CD4-positive, alpha-beta T cell (primary cell): ENCODE measurements around the gene ARAP2. TPM values are rescaled to one million over a fixed set of nuclear protein-coding genes. Genes with fewer than 3 reads are reported as not detected.

Experiments used
- ATAC-seq: fragments of 200-7000 bp; cut with Tn5 transposase; one replicate; pipeline ENCODE4 v1.10.0; 2022; ENCODE audit warnings: mild to moderate bottlenecking; ENCODE audit not compliant: poor library complexity
- CTCF ChIA-PET: fragments of 350-600 bp; sonication (Branson Sonifier 250); formaldehyde crosslinking; loops from one replicate; lab custom pipeline; 2021; ENCODE audit warnings: antibody characterized with exemption, inconsistent platforms; lab: Charles Lee
- POLR2A ChIA-PET: fragments of 350-600 bp; sonication (Branson Sonifier 250); formaldehyde crosslinking; loops from one replicate; lab custom pipeline; 2021; ENCODE audit warnings: antibody characterized with exemption, inconsistent platforms; lab: Charles Lee
- DNase-seq, 14 experiments: peaks; one replicate each; pipeline ENCODE4 v3.0.0-alpha.2; 2013 to 2020; ENCODE audit warnings: mixed read lengths in 2 of 14
- H3K27ac ChIP-seq, 2 donors: one replicate each; pipeline versions ENCODE4 v1.5.1 to v1.7.0; 2013; ENCODE audit warnings: low read length in 2 of 2, low read depth in 1 of 2, mild to moderate bottlenecking in 1 of 2
- H3K27me3 ChIP-seq, 2 experiments: 1 replicate in 1 of 2; 2 replicates in 1 of 2; pipeline versions ENCODE4 v1.6.1 to v1.7.0; 2013; ENCODE audit warnings: low read length in 2 of 2, control low read depth in 1 of 2, mild to moderate bottlenecking in 1 of 2, moderate library complexity in 1 of 2; ENCODE audit not compliant: insufficient read depth in 2 of 2, control insufficient read depth in 1 of 2
- H3K36me3 ChIP-seq: one replicate; pipeline ENCODE4 v1.6.1; 2013; ENCODE audit warnings: low read length, control low read depth; ENCODE audit not compliant: insufficient read depth
- H3K4me1 ChIP-seq: one replicate; pipeline ENCODE4 v1.6.1; 2013; ENCODE audit warnings: low read length, control low read depth; ENCODE audit not compliant: insufficient read depth
- H3K4me3 ChIP-seq: one replicate; pipeline ENCODE4 v1.5.1; 2013; ENCODE audit warnings: mild to moderate bottlenecking, low read length, moderate library complexity
- H3K9me3 ChIP-seq, 2 experiments: 1 replicate in 1 of 2; 2 replicates in 1 of 2; pipeline versions ENCODE4 v1.6.1 to v1.7.0; 2013; ENCODE audit warnings: low read length in 2 of 2, mild to moderate bottlenecking in 2 of 2, control low read depth in 1 of 2, moderate library complexity in 1 of 2; ENCODE audit not compliant: control insufficient read depth in 1 of 2, insufficient read depth in 1 of 2
- H3K27ac Mint-ChIP-seq: one replicate; pipeline ENCODE4 v1.8.0; 2020; ENCODE audit warnings: mixed read lengths
- H3K27me3 Mint-ChIP-seq: one replicate; pipeline ENCODE4 v1.8.0; 2021; ENCODE audit warnings: mixed read lengths
- H3K36me3 Mint-ChIP-seq: one replicate; pipeline ENCODE4 v1.8.0; 2021; ENCODE audit warnings: low read depth, mixed read lengths
- H3K4me1 Mint-ChIP-seq: one replicate; pipeline ENCODE4 v1.8.0; 2021; ENCODE audit warnings: low read depth, mixed read lengths
- H3K4me3 Mint-ChIP-seq: one replicate; pipeline ENCODE4 v1.8.0; 2020; ENCODE audit warnings: mild to moderate bottlenecking, mixed read lengths
- H3K9me3 Mint-ChIP-seq: one replicate; pipeline ENCODE4 v1.8.0; 2020; ENCODE audit warnings: mixed read lengths
- intact Hi-C, 2 experiments: fragments of 100-400 bp; cut with DNase I in 1 of 2; cut with micrococcal nuclease in 1 of 2; formaldehyde crosslinking; loops; one replicate each; pipeline versions ENCODE4 v1.15.1 to v1.9.0; 2023 to 2025; cut with DNase I, micrococcal nuclease
- total RNA-seq, 174 experiments: library from RNA in 2 of 174; stranded (reverse) in 2 of 174; gene quantifications; one replicate each; pipeline ENCODE4 v1.2.3 and lab custom pipeline; 2021 to 2026
- TF ChIP-seq, protein P1 (sequence below): fragments of 200-600 bp; IDR thresholded peaks from one replicate; pipeline ENCODE4 v1.8.0; 2022; ENCODE audit warnings: antibody characterized with exemption, mild to moderate bottlenecking

The ARAP2 gene
- total RNA-seq, 2 experiments from 2014 or later, result 54.3 to 63.4 TPM

DNA sequence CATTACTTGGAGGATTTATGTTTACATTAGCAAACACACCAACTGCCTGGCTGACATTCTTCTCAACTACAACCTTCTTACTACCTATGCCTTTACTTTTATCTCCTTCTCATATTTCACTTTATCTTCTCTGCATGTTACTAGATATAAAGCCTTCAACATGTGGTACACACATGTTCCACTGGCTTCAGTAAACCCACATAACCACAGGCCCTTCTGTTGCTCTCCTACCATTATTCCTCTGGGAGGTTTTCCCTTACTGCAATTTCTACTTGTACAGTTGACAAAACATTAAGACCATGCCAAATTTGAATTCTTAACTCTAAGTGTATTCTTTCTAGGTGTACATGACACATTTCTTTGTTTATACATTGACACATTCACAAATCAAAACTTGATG lies 133.1 kb downstream of the ARAP2 start:
- DNase-seq (no peak), ATAC-seq (no peak)
- H3K27me3 Mint-ChIP-seq, result no peaks in the 10 kb centered on the region
- H3K4me3 Mint-ChIP-seq, result no peak overlapping the region
- ChIA-PET CTCF (no interaction called here), POLR2A (no interaction called here)
- no peaks in the 10 kb centered on the region for H3K4me1 ChIP-seq
- no peaks in the 10 kb centered on the region for H3K9me3 Mint-ChIP-seq
- intact Hi-C loops, result no loop called here
- peaks cover 64% of the 10 kb centered on the region for H3K36me3 Mint-ChIP-seq
- H3K27ac ChIP-seq, result no peak overlapping the region
- H3K9me3 ChIP-seq, result no peaks in the 10 kb centered on the region
- TF ChIP-seq, protein P1, sequence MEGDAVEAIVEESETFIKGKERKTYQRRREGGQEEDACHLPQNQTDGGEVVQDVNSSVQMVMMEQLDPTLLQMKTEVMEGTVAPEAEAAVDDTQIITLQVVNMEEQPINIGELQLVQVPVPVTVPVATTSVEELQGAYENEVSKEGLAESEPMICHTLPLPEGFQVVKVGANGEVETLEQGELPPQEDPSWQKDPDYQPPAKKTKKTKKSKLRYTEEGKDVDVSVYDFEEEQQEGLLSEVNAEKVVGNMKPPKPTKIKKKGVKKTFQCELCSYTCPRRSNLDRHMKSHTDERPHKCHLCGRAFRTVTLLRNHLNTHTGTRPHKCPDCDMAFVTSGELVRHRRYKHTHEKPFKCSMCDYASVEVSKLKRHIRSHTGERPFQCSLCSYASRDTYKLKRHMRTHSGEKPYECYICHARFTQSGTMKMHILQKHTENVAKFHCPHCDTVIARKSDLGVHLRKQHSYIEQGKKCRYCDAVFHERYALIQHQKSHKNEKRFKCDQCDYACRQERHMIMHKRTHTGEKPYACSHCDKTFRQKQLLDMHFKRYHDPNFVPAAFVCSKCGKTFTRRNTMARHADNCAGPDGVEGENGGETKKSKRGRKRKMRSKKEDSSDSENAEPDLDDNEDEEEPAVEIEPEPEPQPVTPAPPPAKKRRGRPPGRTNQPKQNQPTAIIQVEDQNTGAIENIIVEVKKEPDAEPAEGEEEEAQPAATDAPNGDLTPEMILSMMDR, result no peak
- H3K36me3 ChIP-seq, result peaks cover 55% of the 10 kb centered on the region
- H3K27ac Mint-ChIP-seq, result no peak overlapping the region
- no peaks in the 10 kb centered on the region for H3K27me3 ChIP-seq
- no peaks in the 10 kb centered on the region for H3K4me1 Mint-ChIP-seq
- H3K4me3 ChIP-seq, result no peak overlapping the region

DNA sequence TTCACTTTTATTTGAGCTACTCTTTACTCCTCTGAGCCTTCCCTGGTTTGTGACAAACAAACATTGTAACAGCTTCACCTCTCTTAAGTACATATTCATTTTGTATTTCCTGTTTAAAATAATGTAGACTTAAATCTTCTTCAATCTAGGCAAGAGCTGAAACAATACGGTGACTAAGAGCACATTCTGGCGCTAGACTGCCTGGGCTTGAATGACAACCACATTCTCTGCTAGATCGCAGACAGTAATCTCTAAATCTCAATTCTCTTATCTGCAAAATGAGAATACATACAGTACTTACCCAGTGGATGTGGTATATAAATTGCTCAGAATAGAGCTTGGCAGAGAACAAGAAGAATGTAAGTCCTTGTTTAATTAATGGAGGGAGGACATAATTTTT lies 144.8 kb downstream of the ARAP2 start:
- Histone ChIP-seq H3K4me3 (no peak overlapping the region), H3K4me1 (no peaks in the 10 kb centered on the region), H3K9me3 (no peaks in the 10 kb centered on the region), H3K27me3 (no peaks in the 10 kb centered on the region), H3K27ac (no peak overlapping the region), H3K36me3 (peaks cover 36% of the 10 kb centered on the region)
- no peak overlapping the region for H3K4me3 Mint-ChIP-seq
- DNase-seq, result no peak
- H3K4me1 Mint-ChIP-seq, result peaks cover 4% of the 10 kb centered on the region
- no peak for ATAC-seq
- TF ChIP-seq, protein P1, result no peak
- ChIA-PET CTCF (no interaction called here), POLR2A (no interaction called here)
- no peaks in the 10 kb centered on the region for H3K27me3 Mint-ChIP-seq
- peaks cover 5% of the 10 kb centered on the region for H3K9me3 Mint-ChIP-seq
- H3K36me3 Mint-ChIP-seq, result peaks cover 80% of the 10 kb centered on the region
- no peak overlapping the region for H3K27ac Mint-ChIP-seq
- intact Hi-C loops, result no loop called here

DNA sequence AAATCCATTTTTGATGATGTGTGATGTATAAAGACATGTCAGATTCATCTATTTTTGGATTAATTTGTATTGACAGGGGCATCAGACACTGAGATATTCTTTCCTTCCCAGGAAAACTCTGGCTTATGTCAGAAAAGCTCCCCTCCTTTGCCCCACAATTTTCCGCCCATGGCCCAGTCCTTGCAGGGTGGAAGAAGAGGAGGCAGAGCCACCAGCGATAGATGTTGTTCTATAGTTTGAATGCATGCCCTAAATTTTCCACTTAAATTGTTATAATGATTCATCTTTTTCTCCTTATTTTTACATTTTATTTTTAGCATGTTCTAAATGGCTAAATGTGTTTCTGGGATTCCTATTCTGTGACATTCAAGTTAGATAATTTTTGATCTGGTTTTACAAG lies 149.3 kb downstream of the ARAP2 start:
- no peak overlapping the region for H3K27ac ChIP-seq
- no peak overlapping the region for H3K4me3 ChIP-seq
- H3K4me1 ChIP-seq, result no peaks in the 10 kb centered on the region
- DNase-seq (no peak), ATAC-seq (no peak)
- H3K4me3 Mint-ChIP-seq, result no peak overlapping the region
- no peaks in the 10 kb centered on the region for H3K27me3 Mint-ChIP-seq
- ChIA-PET POLR2A (no interaction called here), CTCF (no interaction called here)
- intact Hi-C loops, result no loop called here
- TF ChIP-seq, protein P1, result no peak
- H3K27ac Mint-ChIP-seq, result no peak overlapping the region
- H3K9me3 Mint-ChIP-seq, result no peaks in the 10 kb centered on the region
- no peaks in the 10 kb centered on the region for H3K9me3 ChIP-seq
- H3K36me3 ChIP-seq, result peaks cover 40% of the 10 kb centered on the region
- no peaks in the 10 kb centered on the region for H3K4me1 Mint-ChIP-seq
- H3K36me3 Mint-ChIP-seq, result peaks cover 78% of the 10 kb centered on the region
- H3K27me3 ChIP-seq, result no peaks in the 10 kb centered on the region
